ENCODE data around the gene MFSD12.

DNA sequence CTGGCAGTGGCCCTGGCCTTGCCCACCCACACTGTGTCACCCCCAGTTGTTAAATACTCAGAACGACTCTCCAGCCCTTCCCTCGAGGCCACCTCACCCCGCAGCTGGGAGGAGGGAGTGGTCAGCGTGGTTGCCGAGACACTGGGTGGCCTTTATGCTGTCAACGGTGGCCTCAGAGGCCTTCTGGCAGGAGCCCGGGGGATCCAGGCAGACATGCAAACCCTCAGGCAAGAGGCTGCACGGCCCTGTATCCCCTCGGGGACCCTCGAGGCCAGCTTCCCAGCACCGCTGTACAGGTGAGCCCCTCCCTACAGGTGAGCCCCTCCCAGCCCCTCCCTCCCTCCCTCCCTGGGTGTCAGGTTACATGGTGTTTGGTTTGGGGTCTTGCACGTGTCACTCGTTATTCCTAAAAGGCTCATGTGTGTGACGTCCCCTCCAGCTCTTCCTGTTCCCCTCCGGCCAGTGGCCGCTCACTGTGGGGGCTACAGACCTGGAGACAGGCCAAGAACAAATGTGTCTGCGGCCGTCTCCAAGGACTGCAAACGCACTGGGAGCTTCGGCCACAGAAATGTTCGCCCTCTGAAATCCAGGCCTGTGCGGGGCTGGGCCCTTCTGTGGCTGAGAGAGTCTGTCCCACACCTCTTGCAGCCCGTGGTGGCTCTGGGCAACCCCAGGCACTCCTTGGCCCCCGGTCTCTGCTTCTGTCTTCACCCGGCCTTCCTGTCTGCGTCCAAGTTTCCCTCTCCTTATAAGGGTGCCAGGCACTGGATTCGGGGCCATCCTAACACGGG is 18.2 kb downstream of the MFSD12 start, which contains the start of gene TEKTIP1:
- TF ChIP-seq EZH2 (IDR thresholded peaks at IDR 0.05; ENCODE audit: insufficient read depth, poor library complexity, severe bottlenecking) = no peak
- no peak for TF ChIP-seq EZH2phosphoT487 (IDR thresholded peaks at IDR 0.05; ENCODE audit: insufficient read depth, low read depth)
